Thyroid gland (tissue), 4 donors: ENCODE results near the gene ZNF683.

Source experiments
- CTCF ChIP-seq, 6 experiments: fragments of 200-600 bp in 3 of 6; fragments of 450-650 bp in 3 of 6; sonication (generic) in 3 of 6; IDR thresholded peaks; one replicate each; pipeline ENCODE4 v1.5.1; 2016 to 2019; ENCODE audit warnings: antibody characterized with exemption in 6 of 6, mild to moderate bottlenecking in 2 of 6, inconsistent platforms in 1 of 6, moderate library complexity in 1 of 6
- POLR2A ChIP-seq, 2 donors: fragments of 450-650 bp; IDR thresholded peaks; one replicate each; pipeline ENCODE4 v1.6.1; 2017; ENCODE audit warnings: antibody characterized with exemption in 2 of 2, mild to moderate bottlenecking in 2 of 2, moderate library complexity in 1 of 2

- no peak for TF ChIP-seq CTCF (IDR thresholded peaks at IDR 0.05)
- no peak for TF ChIP-seq POLR2A (IDR thresholded peaks at IDR 0.05)
Observed at GRCh38 chr1:26411624-26412074, 39.1 kb upstream of the ZNF683 start.
